ENCODE measurements around the gene KPNB1. TPM values are rescaled to one million over a fixed set of nuclear protein-coding genes. Genes with fewer than 3 reads are reported as not detected.

KPNB1 gene
- total and polyA plus RNA-seq, 12 donors: 41.5 to 352 (median 214) TPM

DNA sequence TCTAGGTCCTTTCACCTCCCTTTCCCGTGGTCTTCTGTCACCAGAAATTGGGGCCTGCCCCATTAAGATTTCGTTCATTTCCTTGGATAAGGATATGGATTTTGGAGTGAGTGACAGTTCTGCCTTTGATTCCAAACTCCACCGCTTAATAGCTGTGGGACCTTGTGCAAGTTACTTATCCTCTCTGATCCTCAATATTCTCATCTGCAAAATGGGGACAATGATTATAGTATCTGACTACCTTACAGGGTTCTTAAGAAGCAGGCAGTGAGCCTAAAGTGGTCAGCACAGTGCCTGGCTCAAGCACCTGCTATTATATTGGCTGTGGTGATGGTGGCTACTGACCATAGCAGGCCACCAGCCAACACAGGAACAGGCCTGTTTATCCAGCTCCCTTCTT, 59.9 kb downstream of the KPNB1 start:
- TF ChIP-seq POLR2A (IDR thresholded peaks at IDR 0.05): no peak
- TF ChIP-seq, protein P1, sequence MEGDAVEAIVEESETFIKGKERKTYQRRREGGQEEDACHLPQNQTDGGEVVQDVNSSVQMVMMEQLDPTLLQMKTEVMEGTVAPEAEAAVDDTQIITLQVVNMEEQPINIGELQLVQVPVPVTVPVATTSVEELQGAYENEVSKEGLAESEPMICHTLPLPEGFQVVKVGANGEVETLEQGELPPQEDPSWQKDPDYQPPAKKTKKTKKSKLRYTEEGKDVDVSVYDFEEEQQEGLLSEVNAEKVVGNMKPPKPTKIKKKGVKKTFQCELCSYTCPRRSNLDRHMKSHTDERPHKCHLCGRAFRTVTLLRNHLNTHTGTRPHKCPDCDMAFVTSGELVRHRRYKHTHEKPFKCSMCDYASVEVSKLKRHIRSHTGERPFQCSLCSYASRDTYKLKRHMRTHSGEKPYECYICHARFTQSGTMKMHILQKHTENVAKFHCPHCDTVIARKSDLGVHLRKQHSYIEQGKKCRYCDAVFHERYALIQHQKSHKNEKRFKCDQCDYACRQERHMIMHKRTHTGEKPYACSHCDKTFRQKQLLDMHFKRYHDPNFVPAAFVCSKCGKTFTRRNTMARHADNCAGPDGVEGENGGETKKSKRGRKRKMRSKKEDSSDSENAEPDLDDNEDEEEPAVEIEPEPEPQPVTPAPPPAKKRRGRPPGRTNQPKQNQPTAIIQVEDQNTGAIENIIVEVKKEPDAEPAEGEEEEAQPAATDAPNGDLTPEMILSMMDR (IDR thresholded peaks at IDR 0.05): no peak
- Histone ChIP-seq H3K9me3 (replicated peaks in 1 of 3) (no peaks in the 10 kb centered on the region), H3K4me1 (replicated peaks in 1 of 2) (peaks cover 0 to 9% of the 10 kb centered on the region in 2 donors), H3K36me3 (replicated peaks in 1 of 2) (peaks cover 0 to 15% of the 10 kb centered on the region in 2 donors), H3K27ac (no peak overlapping the region), H3K27me3 (no peaks in the 10 kb centered on the region), H3K4me3 (no peak overlapping the region)
- intact Hi-C loops (cut with DNase I): loop anchor here in 1 of 2 donors (10.0 kb wide), 1 partner anchor 75 kb away; no protein-coding TSS in a partner anchor
- DNase-seq: no peak
- 87 to 95% (median 90%) methylated on average over 3 of the region's 3 CpGs for WGBS, 4 donors

DNA sequence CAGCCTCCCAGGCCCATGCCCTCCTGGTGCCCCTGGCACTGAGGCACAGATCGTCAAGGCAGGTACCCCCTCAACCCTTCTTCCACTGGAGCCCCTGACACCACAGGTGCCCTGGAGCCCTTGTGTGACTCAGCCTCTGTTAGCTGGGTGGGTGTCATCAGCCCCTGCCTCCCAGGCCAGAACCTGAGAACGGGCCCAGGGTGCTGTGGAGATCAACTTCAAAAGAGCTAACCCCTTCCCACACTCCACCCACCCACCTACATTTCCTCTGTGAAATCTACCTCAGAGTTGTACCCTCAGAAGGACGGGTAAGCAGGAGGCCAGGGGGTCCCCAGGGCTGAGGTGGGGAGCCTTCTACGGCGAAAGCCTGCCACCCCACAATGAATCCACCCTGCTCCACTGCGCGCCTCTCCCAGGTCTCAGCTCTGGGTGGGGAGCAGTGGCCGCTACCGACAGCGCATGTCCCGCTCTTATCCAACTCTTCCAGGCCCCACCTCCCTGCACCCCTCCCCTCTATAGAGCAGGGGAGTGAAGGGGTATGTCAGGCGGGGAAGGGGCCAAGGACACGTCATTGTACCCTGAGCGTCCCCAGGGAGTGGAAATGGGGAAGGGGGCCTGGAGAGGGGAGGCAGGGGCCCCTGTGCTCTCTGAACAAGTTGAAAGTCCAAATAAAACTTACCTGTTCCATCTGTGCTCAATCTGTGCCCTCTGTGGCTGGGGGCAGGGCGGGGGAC, 61.8 kb downstream of the KPNB1 start:
- Histone ChIP-seq H3K27ac (no peak overlapping the region), H3K4me1 (replicated peaks in 1 of 2) (peaks cover 0 to 5% of the 10 kb centered on the region in 2 donors), H3K9me3 (replicated peaks in 1 of 3) (no peaks in the 10 kb centered on the region), H3K27me3 (no peaks in the 10 kb centered on the region), H3K4me3 (no peak overlapping the region), H3K36me3 (replicated peaks in 1 of 2) (peaks cover 0 to 15% of the 10 kb centered on the region in 2 donors)
- TF ChIP-seq, protein P1 (IDR thresholded peaks at IDR 0.05): no peak
- TF ChIP-seq POLR2A (IDR thresholded peaks at IDR 0.05): no peak
- intact Hi-C loops (cut with DNase I): no loop called here
- WGBS, 4 donors: 90 to 94% (median 92%) methylated on average over 13 to 15 of the region's 15 CpGs
- no peak for DNase-seq

DNA sequence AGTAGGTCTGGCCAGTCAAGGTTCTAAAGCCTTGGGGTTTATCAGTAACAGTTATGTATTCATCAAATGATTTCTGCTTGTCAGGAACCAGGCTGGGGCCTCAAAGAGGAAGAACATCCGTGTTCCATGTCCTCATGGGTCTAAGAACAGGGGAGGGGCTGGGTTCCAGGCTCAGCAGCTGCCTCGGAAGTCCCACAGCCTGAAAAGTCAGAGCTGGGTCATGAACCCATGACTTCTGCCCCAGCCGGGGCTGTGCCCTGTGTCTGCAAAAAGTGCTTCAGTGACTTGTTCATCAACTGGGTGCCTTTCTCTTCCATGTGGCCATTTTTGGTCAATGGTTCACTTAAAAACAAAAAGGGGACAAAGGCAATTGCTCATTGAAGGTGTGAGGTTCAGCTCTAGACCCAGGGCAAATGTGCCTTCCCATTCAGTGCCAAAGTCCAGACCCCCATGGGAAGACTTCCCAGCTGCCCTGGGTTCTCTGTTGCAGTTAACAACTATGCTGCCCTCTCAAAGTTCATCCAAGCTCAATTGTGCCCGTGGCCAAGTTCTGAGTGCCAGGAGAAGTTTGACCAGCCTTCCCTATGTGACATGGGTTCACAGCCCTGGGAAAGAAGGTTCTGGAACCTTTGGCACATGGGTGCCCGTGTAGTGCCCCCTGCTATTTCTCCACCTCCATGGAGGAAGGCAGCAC, 62.8 kb downstream of the KPNB1 start:
- Histone ChIP-seq H3K36me3 (replicated peaks in 1 of 2) (peaks cover 0 to 15% of the 10 kb centered on the region in 2 donors), H3K9me3 (replicated peaks in 1 of 3) (no peaks in the 10 kb centered on the region), H3K4me3 (no peak overlapping the region), H3K4me1 (replicated peaks in 1 of 2) (no peaks in the 10 kb centered on the region), H3K27ac (no peak overlapping the region), H3K27me3 (no peaks in the 10 kb centered on the region)
- TF ChIP-seq, protein P1 (IDR thresholded peaks at IDR 0.05): no peak
- TF ChIP-seq POLR2A (IDR thresholded peaks at IDR 0.05): no peak
- 59 to 80% (median 63%) methylated on average over 1 to 5 of the region's 5 CpGs for WGBS, 4 donors
- intact Hi-C loops (cut with DNase I): no loop called here
- DNase-seq: no peak

DNA sequence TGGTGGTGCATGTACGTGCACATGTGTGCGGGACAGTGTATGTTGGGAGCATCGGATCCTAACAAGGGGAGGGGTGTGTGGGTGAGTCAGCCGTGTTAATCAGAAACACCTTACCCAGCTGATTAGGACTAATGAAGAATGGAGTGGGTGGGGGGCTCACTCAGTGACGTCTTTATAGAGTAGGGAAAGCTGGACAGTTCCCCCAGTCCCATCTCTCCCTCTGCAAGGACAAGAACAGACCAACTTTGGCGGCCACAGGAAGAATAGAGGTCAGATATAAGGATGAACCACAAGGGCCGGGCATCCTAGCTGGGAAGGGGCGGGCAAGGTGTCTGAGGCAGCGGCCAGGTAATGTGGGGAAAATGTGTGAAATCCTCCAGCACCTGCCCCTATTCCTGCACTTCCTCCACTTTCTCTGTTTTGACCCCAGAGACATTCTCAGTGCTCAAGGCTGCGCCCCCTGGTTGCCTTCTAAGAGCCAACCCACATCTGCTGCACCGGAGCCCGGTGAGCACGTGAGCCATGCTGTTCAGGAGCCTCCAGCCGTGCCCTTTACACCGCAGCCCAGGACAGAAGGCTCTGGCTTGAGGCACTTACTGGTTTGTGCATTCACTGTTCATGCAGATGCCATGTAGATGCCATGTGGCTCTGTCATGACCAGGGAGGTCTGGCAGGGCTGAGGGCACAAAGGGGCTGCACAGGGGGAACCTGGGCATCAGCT, 64.4 kb downstream of the KPNB1 start:
- DNase-seq: no peak
- peaks cover 0 to 15% of the 10 kb centered on the region in 2 donors for H3K36me3 ChIP-seq (replicated peaks in 1 of 2)
- no peak overlapping the region for H3K27ac ChIP-seq
- H3K4me1 ChIP-seq (replicated peaks in 1 of 2): no peaks in the 10 kb centered on the region
- no peaks in the 10 kb centered on the region for H3K9me3 ChIP-seq (replicated peaks in 1 of 3)
- WGBS, 4 donors: 48 to 59% (median 57%) methylated on average over 15 of the region's 15 CpGs
- no peak overlapping the region for H3K4me3 ChIP-seq
- no peaks in the 10 kb centered on the region for H3K27me3 ChIP-seq
- TF ChIP-seq, protein P1 (IDR thresholded peaks at IDR 0.05): no peak
- no peak for TF ChIP-seq POLR2A (IDR thresholded peaks at IDR 0.05)
- intact Hi-C loops (cut with DNase I): no loop called here
